VCaP (cell line): Measurements from ENCODE around the gene CEP250.

Experiments used
- H3K27ac ChIP-seq: fragments of 450-650 bp; 2 replicates; pipeline ENCODE4 v1.5.1; 2017
- CTCF ChIP-seq: fragments of 450-650 bp; conservative IDR thresholded peaks from 2 replicates; pipeline ENCODE4 v1.5.1; 2017; ENCODE audit warnings: mild to moderate bottlenecking, moderate library complexity

The CEP250 gene

GRCh38 chr20:35568645-35569044 is 113.2 kb downstream of the CEP250 start:
- TF ChIP-seq CTCF = peak; percentile 61; the same call in 1 of the 2 replicates
- no peak overlapping the region for H3K27ac ChIP-seq
